Renal cortex interstitium (tissue), 11 donors: Measurements from ENCODE around the gene ZDHHC4. TPM values are rescaled to one million over a fixed set of nuclear protein-coding genes. Genes with fewer than 3 reads are reported as not detected.
"Not testable (repeated sequence)": the region's sequence is repeated elsewhere in the genome, so short reads cannot be mapped to it uniquely, and the experiment has no call there.

ENCODE experiments used
- DNase-seq, 11 donors: peaks; one replicate each; pipeline ENCODE4 v3.0.0-alpha.2; 2013; ENCODE audit warnings: low read depth in 9 of 11, low spot score in 4 of 11; ENCODE audit errors: extremely low read depth in 1 of 11
- polyA plus RNA-seq, 3 donors: library from polyadenylated mRNA; unstranded; fragments of 120-200 nt; gene quantifications; one replicate each; pipeline ENCODE4 v1.2.1, GENCODE V29; 2013; ENCODE audit not compliant: insufficient read length in 3 of 3

The ZDHHC4 gene
- polyA plus RNA-seq, 3 donors = 73.3 to 85.8 (median 76.3) TPM

DNA sequence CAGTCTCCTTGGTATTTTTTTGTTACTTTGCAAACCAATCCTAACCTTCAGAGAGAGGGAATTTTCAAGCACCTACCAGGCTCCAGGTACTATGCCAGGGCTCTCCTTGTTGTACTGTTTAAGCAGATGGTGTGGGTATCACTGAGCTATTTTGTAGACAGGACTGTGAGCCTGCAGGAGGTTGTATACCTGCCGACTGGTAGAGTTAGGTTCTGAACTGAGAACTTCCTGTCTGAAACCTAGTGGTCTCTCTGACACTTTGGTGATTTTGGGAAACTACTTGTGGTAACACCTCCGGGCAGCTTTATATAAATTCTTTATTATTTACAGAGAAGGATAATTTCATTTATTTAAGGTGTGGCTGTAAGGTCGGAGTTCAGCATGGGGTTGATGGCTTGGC, 42.7 kb downstream of the ZDHHC4 start:
- no peak for DNase-seq

DNA sequence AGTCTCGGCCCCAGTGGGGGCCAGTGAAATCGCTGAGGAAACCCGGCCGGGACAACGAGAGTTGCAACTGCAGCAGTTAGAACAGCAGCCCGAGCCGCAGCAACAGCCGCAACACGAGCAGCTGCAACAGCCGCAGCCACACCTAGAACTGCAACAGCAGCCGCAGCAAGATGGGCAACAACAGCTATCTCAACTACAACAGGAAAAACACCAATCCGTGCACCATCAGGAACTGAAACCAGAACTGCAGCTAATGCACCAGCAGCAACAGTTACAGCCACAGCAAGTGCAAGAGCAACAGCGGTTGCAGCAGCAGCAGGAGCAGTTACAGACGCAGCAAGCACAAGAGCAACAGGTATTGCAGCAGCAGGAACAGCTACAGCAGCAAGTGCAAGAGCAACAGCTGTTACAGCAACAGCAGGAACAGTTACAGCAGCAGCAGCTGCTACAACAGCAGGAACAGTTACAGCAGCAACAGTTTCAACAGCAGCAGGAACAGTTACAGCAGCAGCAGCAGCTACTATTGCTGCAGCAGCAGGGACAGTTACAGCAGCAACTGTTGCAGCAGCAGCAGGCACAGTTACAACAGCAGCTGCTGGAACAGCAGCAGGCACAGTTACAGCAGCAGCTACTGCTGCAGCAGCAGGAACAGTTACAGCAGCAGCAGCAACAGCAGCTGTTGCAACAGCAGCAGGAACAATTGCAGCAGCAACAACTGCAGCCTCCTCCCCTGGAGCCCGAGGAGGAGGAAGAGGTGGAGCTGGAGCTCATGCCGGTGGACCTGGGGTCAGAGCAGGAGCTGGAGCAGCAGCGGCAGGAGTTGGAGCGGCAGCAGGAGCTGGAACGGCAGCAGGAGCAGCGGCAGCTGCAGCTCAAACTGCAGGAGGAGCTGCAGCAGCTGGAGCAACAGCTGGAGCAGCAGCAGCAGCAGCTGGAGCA, 44.2 kb downstream of the ZDHHC4 start:
- no peak for DNase-seq

DNA sequence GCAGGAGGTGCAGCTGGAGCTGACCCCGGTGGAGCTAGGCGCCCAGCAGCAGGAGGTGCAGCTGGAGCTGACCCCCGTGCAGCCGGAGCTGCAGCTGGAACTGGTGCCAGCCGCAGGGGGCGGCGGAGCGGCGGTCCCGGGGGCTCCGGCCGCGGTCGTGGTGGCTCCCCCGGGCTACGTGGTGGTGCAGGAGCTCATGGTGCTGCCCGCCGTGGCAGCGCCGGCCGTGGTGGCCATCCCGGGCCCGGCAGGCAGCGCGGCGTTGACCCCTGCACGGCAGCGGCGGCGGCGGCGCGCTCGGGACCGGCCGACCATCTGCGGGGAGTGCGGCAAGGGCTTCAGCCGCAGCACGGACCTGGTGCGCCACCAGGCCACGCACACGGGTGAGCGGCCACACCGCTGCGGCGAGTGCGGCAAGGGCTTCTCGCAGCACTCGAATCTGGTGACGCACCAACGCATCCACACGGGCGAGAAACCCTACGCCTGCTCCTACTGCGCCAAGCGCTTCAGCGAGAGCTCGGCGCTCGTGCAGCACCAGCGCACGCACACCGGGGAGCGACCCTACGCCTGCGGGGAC, 45.0 kb downstream of the ZDHHC4 start:
- no peak for DNase-seq

DNA sequence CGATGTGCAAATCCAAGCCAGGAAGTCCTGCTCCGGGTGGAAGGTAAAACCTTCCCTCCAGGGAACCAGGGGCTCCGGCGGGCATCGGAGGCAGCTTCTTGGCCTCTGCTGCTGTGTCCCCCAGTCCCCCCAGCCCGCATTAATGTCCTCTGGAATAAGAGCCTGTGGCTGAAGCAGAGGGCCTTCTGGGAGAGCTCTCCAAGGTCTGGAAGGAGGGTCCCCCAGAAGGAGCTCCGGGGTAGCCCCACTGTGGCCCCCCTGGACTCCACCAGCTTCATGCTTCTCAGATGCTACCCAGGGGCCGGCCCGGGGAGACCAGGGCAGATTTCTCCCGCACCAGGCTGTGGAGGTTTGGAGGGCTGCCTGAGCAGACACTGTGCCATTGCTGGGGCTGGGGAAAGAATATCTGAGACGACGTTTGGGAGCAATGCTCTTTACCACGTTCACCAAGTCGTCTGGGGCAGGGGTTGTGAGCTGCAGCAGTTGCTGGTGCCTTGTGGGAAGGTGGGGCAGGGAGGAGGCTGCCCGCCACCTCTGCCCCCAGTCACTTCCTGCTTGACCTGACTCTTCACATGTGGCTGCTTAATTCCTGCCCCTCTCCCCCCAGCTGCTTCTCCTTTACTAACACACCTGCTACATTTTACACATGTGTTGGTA, 46.5 kb downstream of the ZDHHC4 start:
- DNase-seq = no peak

- DNase-seq = no peak
These were observed 47.0 kb downstream of the ZDHHC4 start for GRCh38 chr7:6624246-6624611.

DNA sequence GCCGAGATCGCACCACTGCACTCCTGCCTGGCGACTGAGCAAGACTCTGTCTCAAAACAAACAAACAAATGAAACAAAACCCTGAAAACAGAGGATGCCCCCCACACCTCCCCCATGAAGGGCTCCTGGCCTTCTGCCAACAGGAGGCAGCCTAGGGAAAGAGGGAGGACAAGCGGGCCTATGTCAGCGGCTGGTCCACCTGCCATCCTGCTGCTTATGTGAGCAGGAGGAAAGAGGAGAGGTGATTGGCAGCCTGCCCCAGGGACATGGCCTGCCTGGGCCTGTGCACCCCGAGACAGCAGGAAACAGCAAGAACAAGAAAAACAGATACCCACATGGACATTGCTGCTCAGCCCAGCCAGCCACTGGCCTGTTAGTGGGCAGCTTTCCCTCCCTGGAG, 50.8 kb downstream of the ZDHHC4 start:
- no peak for DNase-seq

DNA sequence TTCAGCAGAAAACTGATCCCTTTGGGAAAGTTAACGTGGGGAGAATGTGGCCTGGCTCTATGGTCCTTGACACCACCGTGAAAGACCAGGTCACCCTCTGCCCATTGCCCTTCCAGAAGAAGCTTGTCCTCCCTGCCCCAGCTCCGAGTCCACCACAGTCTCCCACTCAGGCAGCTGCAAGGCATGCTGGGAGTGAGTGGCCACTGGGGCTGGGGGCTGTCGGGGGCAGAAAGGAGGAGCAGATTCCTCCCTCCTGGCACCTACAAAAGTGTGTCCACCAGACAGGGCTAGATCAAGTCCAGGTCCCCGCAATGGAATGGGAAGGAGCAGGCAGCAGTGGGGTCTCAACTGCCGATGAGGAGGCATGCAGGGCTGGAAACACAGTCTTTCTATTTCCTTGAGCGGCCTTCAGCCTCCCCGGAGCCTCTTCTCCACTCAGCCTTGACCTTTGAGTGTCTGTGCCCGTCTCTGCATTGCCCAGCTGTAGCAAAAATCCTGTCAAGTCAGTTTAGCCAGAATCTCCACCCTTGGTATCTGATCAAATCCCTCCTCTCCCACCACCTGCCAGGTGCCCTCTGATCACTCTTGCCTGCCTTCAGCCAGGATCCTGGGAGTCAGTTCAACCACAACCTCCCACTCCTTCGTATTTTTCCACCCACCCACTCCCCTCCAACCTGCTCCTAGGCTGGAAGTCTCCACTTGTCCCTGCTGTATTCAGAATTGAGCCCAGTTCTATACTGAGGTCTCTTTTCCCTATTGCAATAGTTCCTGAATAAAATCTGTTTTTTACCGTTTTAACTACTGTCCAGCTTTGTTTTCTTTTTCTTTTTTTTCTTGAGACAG, 53.0 kb downstream of the ZDHHC4 start:
- DNase-seq = no peak

GRCh38 chr7:6631605-6632004, 54.4 kb downstream of the ZDHHC4 start:
- no peak for DNase-seq

DNA sequence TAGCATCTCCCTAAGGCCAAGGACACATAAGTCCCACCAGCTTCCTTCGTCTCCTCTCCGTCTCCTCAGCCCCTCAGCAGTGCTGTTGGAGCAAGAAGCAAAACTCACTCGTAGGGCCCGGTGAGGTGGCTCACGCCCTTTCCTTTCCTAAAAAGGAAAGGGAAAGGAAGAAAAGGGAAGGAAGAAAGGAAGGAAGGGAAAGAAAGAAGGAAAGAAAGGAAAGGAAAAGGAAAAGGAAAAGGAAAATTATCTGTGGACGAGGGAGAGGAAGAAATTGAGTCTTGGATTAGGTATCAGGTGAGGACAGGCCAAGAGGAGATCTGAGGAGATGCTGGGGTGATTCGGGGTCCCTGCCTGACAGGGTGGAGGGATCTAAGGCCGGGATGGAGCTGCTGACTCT, 56.8 kb downstream of the ZDHHC4 start:
- no peak for DNase-seq

DNA sequence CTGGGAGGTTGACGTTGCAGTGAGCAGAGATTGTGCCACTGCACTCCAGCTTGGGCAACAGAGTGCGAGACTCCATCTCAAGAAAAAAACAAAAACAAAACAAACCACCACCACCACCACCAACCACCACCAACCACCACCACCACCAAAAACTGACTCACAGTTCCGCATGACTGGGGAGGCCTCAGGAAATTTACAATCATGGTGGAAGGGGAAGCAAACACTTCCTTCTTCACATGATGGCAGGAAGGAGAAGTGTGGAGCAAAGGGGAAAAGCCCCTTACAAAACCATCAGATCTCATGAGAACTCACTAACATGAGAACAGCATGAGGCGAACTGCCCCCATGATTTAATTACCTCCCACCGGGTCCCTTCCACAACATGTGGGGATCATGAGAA, 57.7 kb downstream of the ZDHHC4 start:
- DNase-seq = not testable (repeated sequence)

GRCh38 chr7:6636741-6637543, 59.7 kb downstream of the ZDHHC4 start, which contains the start of gene ZNF316:
TSS of gene ZNF316 (plus strand) at chr7:6637318. CDS start at chr7:6642410, 5,092 bp downstream.
- DNase-seq = no peak

GRCh38 chr7:6637544-6638229, 60.4 kb downstream of the ZDHHC4 start:
- DNase-seq = no peak

Other genes with a start within 250 kb of the ZDHHC4 start
- 10 to 100 TPM; 19.4 to 24.0 (median 22.8) TPM for gene FAM220A, start 228.5 kb upstream of the ZDHHC4 start, polyA plus RNA-seq
- 100 to 1,000 TPM; 268 to 302 (median 279) TPM for gene RAC1, start 202.9 kb upstream of the ZDHHC4 start, polyA plus RNA-seq
- gene DAGLB, start 129.5 kb upstream of the ZDHHC4 start, polyA plus RNA-seq = 10 to 100 TPM; 14.7 to 17.4 (median 17.3) TPM
- gene KDELR2, start 93.3 kb upstream of the ZDHHC4 start, polyA plus RNA-seq = 100 to 1,000 TPM; 194 to 215 (median 195) TPM
- gene GRID2IP, start 26.0 kb upstream of the ZDHHC4 start, polyA plus RNA-seq = 1 to 10 TPM in 1 of 3 donors, under 1 TPM in 2; 0.42 to 1.1 (median 0.72) TPM
- gene INTS15, start 12.6 kb downstream of the ZDHHC4 start, polyA plus RNA-seq = 10 to 100 TPM; 32.7 to 44.3 (median 35.4) TPM
- gene ZNF853, start 38.2 kb downstream of the ZDHHC4 start, polyA plus RNA-seq = 10 to 100 TPM; 13.3 to 18.8 (median 14.5) TPM
- gene ZNF316, start 59.9 kb downstream of the ZDHHC4 start, polyA plus RNA-seq = 10 to 100 TPM; 43.3 to 56.5 (median 45.4) TPM
- gene ZNF12, start 129.5 kb downstream of the ZDHHC4 start, polyA plus RNA-seq = 10 to 100 TPM; 36.6 to 43.2 (median 42.2) TPM
- gene RSPH10B2, start 176.6 kb downstream of the ZDHHC4 start, polyA plus RNA-seq = 1 to 10 TPM in 2 of 3 donors, under 1 TPM in 1; 0.66 to 2.2 (median 1.6) TPM
- 10 to 100 TPM; 57.2 to 85.2 (median 61.0) TPM for gene CCZ1B, start 248.8 kb downstream of the ZDHHC4 start, polyA plus RNA-seq